IMR-90 (cell line): Measurements from ENCODE around the gene DOCK1. TPM values are rescaled to one million over a fixed set of nuclear protein-coding genes. Genes with fewer than 3 reads are reported as not detected.

Source experiments
- ATAC-seq: fragments of 200-7000 bp; cut with Tn5 transposase; 2 replicates; pipeline ENCODE4 v1.9.1; 2020; ENCODE audit warnings: low read depth, mild to moderate bottlenecking, moderate library complexity
- BruUV-seq: library from RNA; stranded (reverse); fragments of 400-500 nt; replicated peaks from 2 replicates; lab custom pipeline; 2021; lab: Mats Ljungman, UMichigan
- CTCF ChIA-PET: fragments of 300-600 bp; formaldehyde crosslinking; extraction: SDS; loops from one replicate; lab custom pipeline; 2021; ENCODE audit warnings: antibody characterized with exemption; lab: Yijun Ruan, JAX
- POLR2A ChIA-PET: fragments of 300-600 bp; sonication (Branson Sonifier 250); formaldehyde crosslinking; loops from one replicate; lab custom pipeline; 2022; ENCODE audit warnings: antibody characterized with exemption; ENCODE audit not compliant: unreplicated experiment; lab: Charles Lee
- DNase-seq: peaks from one replicate; pipeline ENCODE4 v3.0.0; 2013
- H2AFZ ChIP-seq: replicated peaks from 2 replicates; pipeline ENCODE3; 2013; ENCODE audit warnings: low read length, mild to moderate bottlenecking; ENCODE audit not compliant: poor library complexity
- H2AK5ac ChIP-seq: 2 replicates; pipeline ENCODE4 v1.6.1; 2013; ENCODE audit warnings: low read depth, low read length, inconsistent platforms
- H2AK9ac ChIP-seq: replicated peaks from 2 replicates; pipeline ENCODE3; 2013; ENCODE audit warnings: mild to moderate bottlenecking, low read depth, low read length, moderate library complexity; ENCODE audit not compliant: poor library complexity
- H2BK120ac ChIP-seq: 2 replicates; pipeline ENCODE4 v1.6.1; 2013; ENCODE audit warnings: low read depth, low read length, inconsistent platforms
- H2BK15ac ChIP-seq: 3 replicates; pipeline ENCODE4 v1.6.1; 2013; ENCODE audit warnings: low read depth, low read length, inconsistent platforms
- H2BK20ac ChIP-seq: 2 replicates; pipeline ENCODE4 v1.6.1; 2013; ENCODE audit warnings: low read depth, mild to moderate bottlenecking, inconsistent platforms, low read length, moderate library complexity
- H2BK5ac ChIP-seq: 2 replicates; pipeline ENCODE4 v1.6.1; 2013; ENCODE audit warnings: mild to moderate bottlenecking, low read depth, low read length, inconsistent platforms; ENCODE audit not compliant: poor library complexity, severe bottlenecking
- H3K14ac ChIP-seq: replicated peaks from 2 replicates; pipeline ENCODE4 v1.6.1; 2013; ENCODE audit warnings: low read depth, low read length, inconsistent platforms
- H3K18ac ChIP-seq: 2 replicates; pipeline ENCODE4 v1.6.1; 2013; ENCODE audit warnings: low read depth, low read length, control low read depth
- H3K23ac ChIP-seq: 2 replicates; pipeline ENCODE4 v1.6.1; 2013; ENCODE audit warnings: low read depth, low read length, inconsistent platforms
- H3K27ac ChIP-seq: 2 replicates; pipeline ENCODE4 v1.5.1; 2013; ENCODE audit warnings: mild to moderate bottlenecking, control low read depth, low read length; ENCODE audit not compliant: insufficient read depth
- H3K27me3 ChIP-seq: 2 replicates; pipeline ENCODE4 v1.6.1; 2013; ENCODE audit warnings: low read length; ENCODE audit not compliant: control insufficient read depth, insufficient read depth
- H3K36me3 ChIP-seq: 2 replicates; pipeline ENCODE4 v1.6.1; 2013; ENCODE audit warnings: low read length, mixed read lengths; ENCODE audit not compliant: control insufficient read depth, insufficient read depth
- H3K4ac ChIP-seq: 2 replicates; pipeline ENCODE4 v1.6.1; 2013; ENCODE audit warnings: low read depth, low read length, inconsistent platforms
- H3K4me1 ChIP-seq: 2 replicates; pipeline ENCODE4 v1.6.1; 2013; ENCODE audit warnings: low read length, mixed read lengths; ENCODE audit not compliant: control insufficient read depth, insufficient read depth
- H3K4me2 ChIP-seq: 2 replicates; pipeline ENCODE4 v1.6.1; 2013; ENCODE audit warnings: low read depth, mild to moderate bottlenecking, control low read depth, low read length, moderate library complexity
- H3K4me3 ChIP-seq: 2 replicates; pipeline ENCODE4 v1.5.1; 2013; ENCODE audit warnings: low read depth, mild to moderate bottlenecking, control low read depth, low read length, moderate library complexity; ENCODE audit not compliant: insufficient read depth
- H3K56ac ChIP-seq: 2 replicates; pipeline ENCODE4 v1.6.1; 2013; ENCODE audit warnings: low read length, inconsistent platforms; ENCODE audit not compliant: insufficient read depth; ENCODE audit errors: extremely low read depth
- H3K79me1 ChIP-seq, 2 experiments: 2 replicates each; pipeline ENCODE4 v1.6.1; 2013; ENCODE audit warnings: low read length in 2 of 2, inconsistent platforms in 1 of 2, low read depth in 1 of 2
- H3K9ac ChIP-seq: 2 replicates; pipeline ENCODE4 v1.6.1; 2013; ENCODE audit warnings: low read depth, low read length, control low read depth
- H3K9me1 ChIP-seq: 2 replicates; pipeline ENCODE4 v1.6.1; 2013; ENCODE audit warnings: low read length, inconsistent platforms; ENCODE audit not compliant: insufficient read depth
- H3K9me3 ChIP-seq: 2 replicates; pipeline ENCODE4 v1.6.1; 2013; ENCODE audit warnings: low read length; ENCODE audit not compliant: control insufficient read depth, insufficient read depth
- H4K20me1 ChIP-seq: 2 replicates; pipeline ENCODE4 v1.6.1; 2013; ENCODE audit warnings: low read length, inconsistent platforms; ENCODE audit not compliant: insufficient read depth
- H4K5ac ChIP-seq: 2 replicates; pipeline ENCODE4 v1.6.1; 2013; ENCODE audit warnings: mild to moderate bottlenecking, low read depth, low read length, control low read depth
- H4K8ac ChIP-seq, 2 experiments: 2 replicates each; pipeline ENCODE4 v1.6.1; 2013; ENCODE audit warnings: low read depth in 2 of 2, low read length in 2 of 2, control low read depth in 1 of 2, inconsistent platforms in 1 of 2
- H4K91ac ChIP-seq: 2 replicates; pipeline ENCODE4 v1.6.1; 2013; ENCODE audit warnings: low read depth, low read length, inconsistent platforms; ENCODE audit not compliant: insufficient read depth
- MAFK ChIP-seq: IDR thresholded peaks from 2 replicates; pipeline ENCODE4 v1.6.1; 2012; ENCODE audit warnings: low read depth, low read length, improper control_type of control experiment
- NFE2L2 ChIP-seq: fragments of 150-350 bp; IDR thresholded peaks from 2 replicates; pipeline ENCODE4 v1.6.1; 2016; ENCODE audit warnings: low read depth, mild to moderate bottlenecking, low read length
- RAD21 ChIP-seq: IDR thresholded peaks from 2 replicates; pipeline ENCODE4 v1.6.1; 2012; ENCODE audit warnings: low read length, improper control_type of control experiment
- WGBS, 2 experiments: methylation state at CpG; one replicate each; pipeline versions ENCODE4 v1.1.5 to v1.1.7; 2013; ENCODE audit warnings: missing lambda C conversion rate in 2 of 2; ENCODE audit not compliant: insufficient read length in 1 of 2; ENCODE audit errors: extremely low coverage in 2 of 2; 5-methylcytosine and 5-hydroxymethylcytosine counted together
- dilution Hi-C: fragments of 300-500 bp; cut with HindIII; formaldehyde crosslinking; loops from one replicate; pipeline ENCODE4 v1.14.3; 2018; ENCODE audit warnings: low sequenced_read_pairs; ENCODE audit not compliant: unreplicated experiment
- in situ Hi-C: fragments of 300-500 bp; cut with MboI; formaldehyde crosslinking; loops from 3 replicates; pipeline ENCODE4 v1.14.3; 2019; ENCODE audit warnings: low sequenced_read_pairs, inconsistent platforms, mixed read lengths
- intact Hi-C: fragments of 100-400 bp; cut with micrococcal nuclease; formaldehyde crosslinking; loops from 2 replicates; pipeline ENCODE4 v1.10.0; 2022
- polyA plus RNA-seq, 3 experiments: library from polyadenylated mRNA; depleted of rRNA; stranded (reverse); fragments of >200 nt; gene quantifications; 2 replicates each; pipeline ENCODE4 v1.2.3, GENCODE V29; 2012; ENCODE audit warnings: low replicate concordance in 1 of 3
- total RNA-seq: library from RNA; depleted of rRNA; stranded (reverse); fragments of >200 nt; gene quantifications from 2 replicates; pipeline ENCODE4 v1.2.3, GENCODE V29; 2012
- TF ChIP-seq, protein P1 (sequence below): conservative IDR thresholded peaks from 2 replicates; pipeline ENCODE4 v1.5.1; 2012; ENCODE audit warnings: mild to moderate bottlenecking, low read depth, low read length, improper control_type of control experiment
- TF ChIP-seq, protein P2 (sequence below): fragments of 150-350 bp; IDR thresholded peaks from 2 replicates; pipeline ENCODE4 v1.6.1; 2016; ENCODE audit warnings: low read depth, mild to moderate bottlenecking, low read length, moderate library complexity, borderline replicate concordance

DOCK1 gene
- total and polyA plus RNA-seq, 2 of the 4 experiments (the other 2 are of a cell fraction) = 28.2 to 71.0 TPM

DNA sequence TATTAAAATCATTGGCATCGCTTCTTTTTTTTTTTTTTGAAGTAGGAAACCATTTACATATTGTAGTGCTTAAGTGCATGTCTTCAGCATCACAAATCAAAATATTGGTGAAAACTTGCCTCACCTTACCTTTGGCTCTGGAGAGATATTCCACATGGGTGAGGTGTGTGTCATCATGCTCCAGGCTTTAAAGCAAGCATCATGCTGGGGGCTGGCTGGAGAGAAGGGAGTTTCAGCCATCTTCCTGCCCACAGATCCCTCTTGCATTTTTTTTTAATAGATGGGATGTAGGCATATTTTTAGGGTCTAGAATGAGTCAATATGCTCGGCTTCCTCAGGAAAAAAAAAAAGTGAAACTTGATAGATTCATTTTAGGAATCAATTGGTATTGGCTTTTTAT lies 293.5 kb downstream of the DOCK1 start:
- no peak overlapping the region for H4K8ac ChIP-seq
- H2BK15ac ChIP-seq = no peak overlapping the region
- intact Hi-C loops = loop anchor here (5.0 to 10.0 kb wide), 2 partner anchors 226 to 654 kb away; no protein-coding TSS in a partner anchor
- peaks cover 39% of the 10 kb centered on the region for H4K20me1 ChIP-seq
- no TSS peak for BruUV-seq
- TF ChIP-seq, protein P1, sequence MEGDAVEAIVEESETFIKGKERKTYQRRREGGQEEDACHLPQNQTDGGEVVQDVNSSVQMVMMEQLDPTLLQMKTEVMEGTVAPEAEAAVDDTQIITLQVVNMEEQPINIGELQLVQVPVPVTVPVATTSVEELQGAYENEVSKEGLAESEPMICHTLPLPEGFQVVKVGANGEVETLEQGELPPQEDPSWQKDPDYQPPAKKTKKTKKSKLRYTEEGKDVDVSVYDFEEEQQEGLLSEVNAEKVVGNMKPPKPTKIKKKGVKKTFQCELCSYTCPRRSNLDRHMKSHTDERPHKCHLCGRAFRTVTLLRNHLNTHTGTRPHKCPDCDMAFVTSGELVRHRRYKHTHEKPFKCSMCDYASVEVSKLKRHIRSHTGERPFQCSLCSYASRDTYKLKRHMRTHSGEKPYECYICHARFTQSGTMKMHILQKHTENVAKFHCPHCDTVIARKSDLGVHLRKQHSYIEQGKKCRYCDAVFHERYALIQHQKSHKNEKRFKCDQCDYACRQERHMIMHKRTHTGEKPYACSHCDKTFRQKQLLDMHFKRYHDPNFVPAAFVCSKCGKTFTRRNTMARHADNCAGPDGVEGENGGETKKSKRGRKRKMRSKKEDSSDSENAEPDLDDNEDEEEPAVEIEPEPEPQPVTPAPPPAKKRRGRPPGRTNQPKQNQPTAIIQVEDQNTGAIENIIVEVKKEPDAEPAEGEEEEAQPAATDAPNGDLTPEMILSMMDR = no peak
- TF ChIP-seq NFE2L2 (no peak), MAFK (no peak), RAD21 (no peak)
- TF ChIP-seq, protein P2, sequence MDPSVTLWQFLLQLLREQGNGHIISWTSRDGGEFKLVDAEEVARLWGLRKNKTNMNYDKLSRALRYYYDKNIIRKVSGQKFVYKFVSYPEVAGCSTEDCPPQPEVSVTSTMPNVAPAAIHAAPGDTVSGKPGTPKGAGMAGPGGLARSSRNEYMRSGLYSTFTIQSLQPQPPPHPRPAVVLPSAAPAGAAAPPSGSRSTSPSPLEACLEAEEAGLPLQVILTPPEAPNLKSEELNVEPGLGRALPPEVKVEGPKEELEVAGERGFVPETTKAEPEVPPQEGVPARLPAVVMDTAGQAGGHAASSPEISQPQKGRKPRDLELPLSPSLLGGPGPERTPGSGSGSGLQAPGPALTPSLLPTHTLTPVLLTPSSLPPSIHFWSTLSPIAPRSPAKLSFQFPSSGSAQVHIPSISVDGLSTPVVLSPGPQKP = no peak
- dilution Hi-C loops = no loop called here
- ChIA-PET POLR2A (no interaction called here), CTCF (interaction anchor here (0.6 to 1.6 kb wide), 4 partner anchors 9 to 281 kb away, joined by 4 to 12 read pairs (median 4); no protein-coding TSS in a partner anchor)
- H2BK120ac ChIP-seq = no peak overlapping the region
- no CpG with 5 or more reads among the region's 2 CpGs for whole genome bisulfite sequencing, 2 experiments
- H2AK9ac ChIP-seq = no peak overlapping the region
- H3K9me3 ChIP-seq = no peaks in the 10 kb centered on the region
- H4K91ac ChIP-seq = no peak overlapping the region
- H3K36me3 ChIP-seq = peaks cover 6% of the 10 kb centered on the region
- peaks cover 6% of the 10 kb centered on the region; the same call in 1 of the 2 replicates for H3K4me1 ChIP-seq
- no peak overlapping the region for H3K56ac ChIP-seq
- H2AK5ac ChIP-seq = no peak overlapping the region
- H3K79me1 ChIP-seq = peaks cover 0 to 19% of the 10 kb centered on the region in 2 experiments; a peak in 2 of 4 replicates
- H3K27ac ChIP-seq = no peak overlapping the region
- no peak overlapping the region for H2AFZ ChIP-seq
- in situ Hi-C loops = no loop called here
- H3K4me3 ChIP-seq = no peak overlapping the region
- H3K4me2 ChIP-seq = no peak overlapping the region
- no peak overlapping the region for H2BK20ac ChIP-seq
- no peak overlapping the region for H3K18ac ChIP-seq
- no peak overlapping the region for H3K14ac ChIP-seq
- DNase-seq (no peak), ATAC-seq (no peak)
- no peak overlapping the region for H3K4ac ChIP-seq
- no peak overlapping the region for H3K9ac ChIP-seq
- H3K27me3 ChIP-seq = no peaks in the 10 kb centered on the region; the same call in 1 of the 2 replicates
- peaks cover 7% of the 10 kb centered on the region for H3K9me1 ChIP-seq
- H4K5ac ChIP-seq = no peak overlapping the region
- H3K23ac ChIP-seq = no peak overlapping the region
- no peak overlapping the region for H2BK5ac ChIP-seq
